Activated naive CD4-positive, alpha-beta T cell treated with anti-CD3 and anti-CD28 coated beads, Interleukin-2, amount 50 U/mL, for 24 hours (primary cell): Measurements from ENCODE around the gene B3GNT9.

Experiments
- H3K27ac Mint-ChIP-seq: one replicate; pipeline ENCODE4 v1.8.0; 2021; ENCODE audit warnings: mild to moderate bottlenecking, mixed read lengths
- H3K27me3 Mint-ChIP-seq: one replicate; pipeline ENCODE4 v1.8.0; 2021; ENCODE audit warnings: mixed read lengths
- H3K36me3 Mint-ChIP-seq: one replicate; pipeline ENCODE4 v1.8.0; 2021; ENCODE audit warnings: mixed read lengths
- H3K4me1 Mint-ChIP-seq: one replicate; pipeline ENCODE4 v1.8.0; 2021; ENCODE audit warnings: mixed read lengths
- H3K4me3 Mint-ChIP-seq: one replicate; pipeline ENCODE4 v1.8.0; 2021; ENCODE audit warnings: mild to moderate bottlenecking, mixed read lengths
- H3K9me3 Mint-ChIP-seq: one replicate; pipeline ENCODE4 v1.8.0; 2021; ENCODE audit warnings: mixed read lengths

The B3GNT9 gene

DNA sequence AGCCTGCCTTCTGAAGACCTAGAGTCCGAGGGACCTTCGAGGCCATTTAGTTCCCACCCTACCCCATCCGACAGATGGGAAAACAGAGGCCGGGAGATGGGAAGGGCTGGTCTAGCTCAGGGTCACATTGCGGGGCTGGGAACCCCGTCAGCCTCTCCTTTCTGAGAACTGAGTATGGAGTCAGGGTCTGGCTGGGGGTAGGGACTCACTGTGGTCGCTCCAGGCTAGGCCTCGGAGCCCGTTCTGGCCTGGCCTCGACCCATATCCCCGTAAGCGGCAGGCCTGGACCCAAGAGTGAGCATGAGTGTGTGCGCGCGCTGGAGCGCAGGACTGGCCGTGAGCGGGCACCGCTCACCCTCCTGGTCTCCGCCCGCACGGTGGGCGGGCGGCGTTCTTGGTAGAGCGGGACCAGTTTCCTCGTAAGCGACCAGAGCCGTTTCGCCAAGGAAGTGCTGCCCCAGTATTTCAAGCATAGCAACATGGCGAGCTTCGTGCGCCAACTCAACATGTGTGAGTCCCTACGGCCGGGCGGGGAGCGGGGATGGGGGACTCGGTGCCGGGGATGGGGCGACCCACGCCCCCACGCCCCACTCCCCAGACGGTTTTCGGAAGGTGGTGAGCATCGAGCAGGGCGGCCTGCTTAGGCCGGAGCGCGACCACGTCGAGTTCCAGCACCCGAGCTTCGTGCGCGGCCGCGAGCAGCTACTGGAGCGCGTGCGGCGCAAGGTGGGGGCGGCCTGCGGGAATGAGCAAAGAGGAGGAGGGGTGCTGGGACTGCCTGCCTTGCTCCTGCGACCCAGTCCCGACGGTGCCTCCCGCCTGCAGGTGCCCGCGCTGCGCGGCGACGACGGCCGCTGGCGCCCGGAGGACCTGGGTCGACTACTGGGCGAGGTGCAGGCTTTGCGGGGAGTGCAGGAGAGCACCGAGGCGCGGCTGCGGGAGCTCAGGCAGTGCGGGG, 14.6 kb upstream of the B3GNT9 start:
- Mint-ChIP-seq H3K27me3 (peaks cover 33% of the 10 kb centered on the region), H3K36me3 (peaks cover 2% of the 10 kb centered on the region), H3K27ac (no peak overlapping the region), H3K4me1 (peaks cover 31% of the 10 kb centered on the region), H3K4me3 (peak overlapping the region; percentile 49), H3K9me3 (no peaks in the 10 kb centered on the region)

DNA sequence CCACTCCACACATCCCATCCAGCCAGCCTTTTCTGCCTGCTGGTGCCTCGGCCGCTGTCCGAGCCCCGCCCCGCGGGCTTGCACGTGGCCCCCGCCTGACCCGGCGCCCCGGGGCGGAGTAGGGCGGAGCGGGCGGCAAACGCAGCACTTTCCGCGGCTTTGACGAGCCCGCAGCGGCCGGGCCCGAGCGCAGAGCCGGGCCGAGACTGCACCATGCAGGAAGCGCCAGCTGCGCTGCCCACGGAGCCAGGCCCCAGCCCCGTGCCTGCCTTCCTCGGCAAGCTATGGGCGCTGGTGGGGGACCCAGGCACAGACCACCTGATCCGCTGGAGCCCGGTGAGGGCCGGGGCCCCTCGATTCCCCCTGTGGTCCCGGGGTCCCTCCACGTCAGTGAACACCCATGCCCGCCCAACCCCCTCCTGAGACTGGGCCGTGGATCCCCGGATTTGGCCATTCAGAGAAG, 13.8 kb upstream of the B3GNT9 start, which contains the start of gene HSF4:
HSF4 (plus strand) TSS at position 147 of the 463 bp plus-strand sequence; CDS start at position 214, 67 bp downstream.
- H3K36me3 Mint-ChIP-seq, result peaks cover 2% of the 10 kb centered on the region
- peak within 1 kb of the TSS; percentile 52 for H3K4me3 Mint-ChIP-seq
- H3K27me3 Mint-ChIP-seq, result peaks cover 28% of the 10 kb centered on the region
- no peak within 1 kb of the TSS for H3K27ac Mint-ChIP-seq
- H3K4me1 Mint-ChIP-seq, result peaks cover 25% of the 10 kb centered on the region
- no peaks in the 10 kb centered on the region for H3K9me3 Mint-ChIP-seq

DNA sequence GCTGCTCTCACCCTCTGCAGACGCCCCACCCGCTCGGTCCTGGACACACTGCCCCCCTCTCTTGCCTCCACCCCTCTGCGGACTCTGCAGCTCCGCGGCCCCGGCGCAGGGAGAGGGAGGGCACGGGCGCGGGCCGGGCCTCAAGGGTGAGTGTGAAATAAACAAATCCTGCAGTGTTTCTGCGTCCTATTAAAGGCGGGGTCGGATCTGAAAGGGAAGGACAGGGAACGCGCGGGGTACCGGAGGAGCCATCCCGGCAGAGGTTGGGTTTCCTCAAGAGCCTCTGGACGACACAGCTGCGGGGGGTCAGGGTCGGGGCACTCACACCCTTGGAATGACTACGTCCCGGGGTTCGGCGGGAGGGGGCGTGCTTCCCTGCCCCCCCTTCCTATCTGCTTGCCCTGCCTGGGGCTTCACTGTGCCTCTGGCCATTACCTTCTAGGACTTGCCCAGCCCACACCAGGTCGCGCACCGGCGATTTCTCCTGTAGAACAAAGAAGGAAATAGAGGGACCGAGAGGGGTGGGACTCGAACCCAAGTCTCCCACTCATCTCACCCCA, 13.3 kb upstream of the B3GNT9 start:
- peaks cover 26% of the 10 kb centered on the region for H3K27me3 Mint-ChIP-seq
- H3K27ac Mint-ChIP-seq, result no peak overlapping the region
- H3K36me3 Mint-ChIP-seq, result peaks cover 2% of the 10 kb centered on the region
- H3K4me1 Mint-ChIP-seq, result peaks cover 25% of the 10 kb centered on the region
- H3K9me3 Mint-ChIP-seq, result no peaks in the 10 kb centered on the region
- H3K4me3 Mint-ChIP-seq, result peak overlapping the region; percentile 52

DNA sequence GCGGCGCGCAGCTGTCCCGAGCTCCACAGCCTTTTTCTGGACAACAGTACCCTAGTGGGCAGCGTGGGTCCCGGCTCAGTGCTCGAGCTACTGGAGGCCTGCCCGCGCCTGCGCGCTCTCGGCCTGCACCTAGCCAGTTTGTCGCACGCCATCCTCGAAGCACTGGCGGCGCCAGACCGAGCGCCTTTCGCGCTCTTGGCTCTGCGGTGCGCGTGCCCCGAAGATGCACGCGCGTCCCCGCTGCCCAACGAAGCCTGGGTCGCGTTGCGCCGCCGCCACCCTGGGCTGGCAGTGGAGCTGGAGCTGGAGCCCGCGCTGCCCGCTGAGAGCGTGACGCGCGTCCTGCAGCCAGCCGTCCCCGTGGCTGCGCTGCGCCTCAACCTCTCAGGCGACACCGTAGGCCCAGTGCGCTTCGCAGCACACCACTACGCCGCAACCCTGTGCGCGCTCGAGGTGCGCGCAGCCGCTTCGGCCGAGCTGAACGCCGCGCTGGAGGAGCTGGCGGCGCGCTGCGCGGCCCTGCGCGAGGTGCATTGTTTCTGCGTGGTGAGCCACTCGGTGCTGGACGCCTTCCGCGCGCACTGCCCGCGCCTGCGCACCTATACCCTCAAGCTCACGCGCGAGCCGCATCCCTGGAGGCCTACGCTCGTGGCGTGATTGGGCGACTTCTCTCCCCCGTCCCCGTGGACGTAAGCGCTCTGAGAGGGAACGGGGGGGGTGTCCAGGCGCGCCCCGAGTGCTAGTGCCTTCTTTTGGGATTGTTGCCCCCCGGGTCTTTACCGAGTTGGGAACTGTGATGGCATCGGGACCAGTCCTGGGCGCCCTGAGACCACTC, 12.6 kb upstream of the B3GNT9 start:
- no peaks in the 10 kb centered on the region for H3K9me3 Mint-ChIP-seq

DNA sequence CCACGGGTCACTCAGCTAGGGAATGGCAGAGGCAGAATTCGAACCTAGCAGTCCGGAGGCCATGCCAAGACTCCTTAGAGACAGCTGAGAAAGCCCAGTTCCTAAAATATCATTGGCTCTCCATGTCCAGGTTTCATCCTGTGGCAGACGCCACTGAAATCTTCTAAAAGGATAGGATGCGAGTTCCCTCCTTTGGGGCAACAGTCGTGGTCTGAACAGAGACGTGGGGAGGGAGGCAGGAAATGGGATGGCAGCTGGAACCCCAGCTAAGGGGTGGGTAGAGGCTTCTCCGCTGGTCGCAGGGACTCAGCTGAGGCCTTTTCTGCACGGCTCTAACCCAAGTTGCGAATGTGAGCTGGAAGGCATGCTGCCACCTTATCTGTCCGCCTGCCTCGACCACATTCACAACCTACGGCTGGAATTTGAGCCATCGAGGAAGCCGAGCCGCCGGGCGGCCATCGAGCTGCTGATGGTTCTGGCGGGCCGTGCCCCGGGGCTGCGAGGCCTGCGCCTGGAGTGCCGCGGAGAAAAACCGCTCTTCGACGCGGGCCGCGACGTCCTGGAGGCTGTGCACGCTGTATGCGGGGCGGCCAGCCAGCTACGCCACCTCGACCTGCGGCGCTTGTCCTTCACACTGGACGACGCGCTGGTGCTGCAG, 11.8 kb upstream of the B3GNT9 start:
- peaks cover 34% of the 10 kb centered on the region for H3K4me1 Mint-ChIP-seq
- H3K27me3 Mint-ChIP-seq, result peaks cover 19% of the 10 kb centered on the region

More for the DNA sequence above, 12.6 kb upstream of the B3GNT9 start:
- H3K4me1 Mint-ChIP-seq, result peaks cover 30% of the 10 kb centered on the region
- peaks cover 24% of the 10 kb centered on the region for H3K27me3 Mint-ChIP-seq
- peak overlapping the region; percentile 52 for H3K4me3 Mint-ChIP-seq
- H3K36me3 Mint-ChIP-seq, result peaks cover 2% of the 10 kb centered on the region
- H3K27ac Mint-ChIP-seq, result no peak overlapping the region

DNA sequence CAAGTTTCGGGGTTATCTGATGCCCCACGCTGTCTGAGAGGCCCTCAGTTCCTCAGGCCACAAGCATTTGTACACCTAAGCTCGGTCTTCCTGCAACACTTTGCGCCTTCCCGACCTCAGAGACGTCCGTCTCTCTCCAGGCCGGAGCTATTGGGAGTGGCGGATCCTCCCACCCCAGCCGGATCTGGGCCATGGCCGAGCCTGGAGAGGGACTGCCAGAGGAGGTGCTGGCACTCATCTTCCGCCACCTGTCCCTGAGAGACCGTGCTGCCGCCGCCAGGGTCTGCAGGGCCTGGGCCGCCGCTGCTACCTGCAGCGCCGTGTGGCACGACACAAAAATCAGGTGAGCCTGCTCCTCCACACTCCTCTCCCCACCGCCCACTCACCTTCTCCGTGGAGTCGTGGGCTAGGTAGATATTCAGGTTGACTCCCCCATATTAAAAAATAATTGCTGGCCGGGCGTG, 10.8 kb upstream of the B3GNT9 start:
- peaks cover 44% of the 10 kb centered on the region for H3K4me1 Mint-ChIP-seq

More for the DNA sequence above, 11.8 kb upstream of the B3GNT9 start:
- Mint-ChIP-seq H3K36me3 (peaks cover 2% of the 10 kb centered on the region), H3K4me3 (peak overlapping the region; percentile 36), H3K9me3 (no peaks in the 10 kb centered on the region), H3K27ac (no peak overlapping the region)

DNA sequence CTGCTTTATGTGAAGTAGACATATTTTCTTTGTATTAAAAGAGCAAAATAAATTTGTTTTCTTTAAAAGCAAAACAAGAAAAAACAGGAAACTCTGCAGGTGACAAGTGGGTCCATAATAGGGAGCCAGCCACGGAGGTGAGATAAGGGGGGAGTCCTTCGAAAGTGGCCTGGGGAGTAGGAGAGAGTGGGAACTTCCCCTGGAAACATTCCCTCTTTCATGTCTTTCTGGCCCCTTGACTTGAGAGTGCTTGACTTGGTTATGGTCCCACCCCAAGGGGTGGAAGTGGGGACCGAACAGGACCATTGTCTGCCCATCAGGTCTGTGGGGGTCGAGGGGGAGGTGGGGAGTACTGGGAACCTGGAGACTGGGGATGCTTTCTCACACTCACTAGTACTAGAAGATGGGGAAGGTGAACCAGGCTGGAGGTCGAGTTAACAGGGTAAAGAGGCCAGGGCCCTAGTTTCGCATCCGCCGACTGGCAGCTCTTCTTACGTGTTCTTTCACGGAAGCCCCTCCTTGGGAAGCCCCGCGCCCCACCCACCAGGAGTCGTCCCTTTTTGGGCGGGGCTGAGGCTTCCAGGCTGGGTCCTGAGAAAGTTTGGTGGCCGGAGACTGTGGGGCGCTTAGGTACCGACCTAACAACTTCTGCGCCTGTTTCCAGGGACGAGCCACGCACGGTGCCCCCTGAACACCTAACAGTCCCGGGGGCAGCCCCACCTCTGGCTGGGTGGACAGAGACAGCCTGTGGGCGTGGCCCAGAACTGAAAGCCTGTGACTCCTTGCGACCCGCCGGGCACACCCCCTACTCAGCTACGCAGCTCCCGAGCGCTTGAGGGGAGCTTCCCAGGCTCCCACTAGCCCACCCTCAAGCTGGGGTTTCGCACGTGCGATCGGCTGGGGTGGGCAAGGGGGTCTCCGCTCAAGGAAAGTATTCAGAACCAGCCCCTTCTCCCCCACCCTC, 8.1 kb upstream of the B3GNT9 start:
- peak overlapping the region; percentile 70 for H3K27ac Mint-ChIP-seq

More for the DNA sequence above, 10.8 kb upstream of the B3GNT9 start:
- peaks cover 18% of the 10 kb centered on the region for H3K27me3 Mint-ChIP-seq
- no peak overlapping the region for H3K27ac Mint-ChIP-seq
- H3K36me3 Mint-ChIP-seq, result peaks cover 2% of the 10 kb centered on the region
- H3K9me3 Mint-ChIP-seq, result no peaks in the 10 kb centered on the region
- no peak overlapping the region for H3K4me3 Mint-ChIP-seq

DNA sequence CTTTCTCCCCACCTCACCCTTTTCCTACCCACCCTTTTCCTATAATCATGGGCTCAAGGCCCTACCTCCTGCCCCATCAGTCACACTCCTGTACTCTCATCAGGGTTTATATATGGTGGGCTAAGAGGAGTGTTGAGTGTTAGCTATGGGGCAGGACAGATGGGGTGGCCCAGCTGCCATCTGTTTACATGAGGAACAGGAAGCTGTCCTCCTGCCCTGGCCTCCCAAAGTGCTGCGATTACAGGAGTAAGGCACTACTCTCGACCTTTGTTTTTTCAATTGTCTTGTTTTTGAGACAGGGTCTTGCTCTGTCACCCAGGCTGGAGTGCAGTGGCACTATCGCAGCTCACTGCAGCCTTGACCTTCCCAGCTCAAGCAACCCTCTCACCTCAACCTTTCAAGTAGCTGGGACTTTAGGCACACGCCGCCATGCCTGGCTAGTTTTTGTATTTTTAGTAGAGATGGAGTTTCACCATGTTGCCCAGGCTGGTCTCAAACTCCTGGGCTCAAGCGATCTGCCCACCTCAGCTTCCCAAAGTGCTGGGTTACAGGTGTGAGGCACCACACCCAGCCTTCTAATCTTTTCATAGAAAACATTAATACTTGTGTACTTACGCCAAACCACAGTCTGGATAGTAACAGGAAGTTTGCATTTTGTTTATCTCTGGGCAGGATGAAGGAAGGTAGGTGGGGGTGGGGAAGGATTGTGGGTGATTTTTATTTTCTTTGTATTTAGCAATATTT, 7.3 kb upstream of the B3GNT9 start:
- H3K36me3 Mint-ChIP-seq, result peaks cover 2% of the 10 kb centered on the region

More for the DNA sequence above, 8.1 kb upstream of the B3GNT9 start:
- Mint-ChIP-seq H3K4me3 (peak overlapping the region; percentile 90), H3K27me3 (peaks cover 9% of the 10 kb centered on the region), H3K9me3 (no peaks in the 10 kb centered on the region), H3K4me1 (peaks cover 54% of the 10 kb centered on the region), H3K36me3 (peaks cover 2% of the 10 kb centered on the region)

DNA sequence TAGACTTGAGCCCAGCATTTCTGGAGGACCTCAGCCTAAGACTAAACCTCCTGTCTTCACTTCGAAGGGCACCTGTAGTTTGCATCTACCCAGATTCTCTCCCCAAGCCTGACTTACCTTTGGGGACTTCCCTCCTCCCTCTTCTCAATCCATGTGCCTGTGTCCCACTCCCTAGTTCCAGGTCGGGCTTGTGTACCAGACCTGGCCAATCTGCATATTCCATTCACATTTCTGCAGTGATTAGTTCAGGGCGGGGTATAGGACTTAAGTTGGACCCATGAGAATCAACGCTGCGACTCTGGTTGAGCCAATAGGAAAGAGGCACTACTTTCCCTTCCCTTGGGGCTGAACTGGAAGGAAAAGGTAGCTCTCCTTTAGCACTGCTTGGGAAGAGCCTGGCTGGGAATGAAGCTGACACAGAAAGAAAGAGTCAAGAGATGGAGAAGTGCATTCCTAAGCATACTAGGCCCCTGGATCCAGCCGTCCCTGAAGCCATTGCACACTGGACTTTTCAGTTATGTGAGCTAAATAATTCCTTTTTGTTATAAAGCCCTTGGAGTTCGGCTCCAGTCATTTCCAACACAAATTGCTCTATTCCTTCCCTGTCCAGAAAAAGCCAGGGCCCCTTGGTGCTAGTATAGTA, 6.4 kb upstream of the B3GNT9 start:
- H3K36me3 Mint-ChIP-seq, result peaks cover 2% of the 10 kb centered on the region
- peaks cover 6% of the 10 kb centered on the region for H3K27me3 Mint-ChIP-seq
- H3K4me3 Mint-ChIP-seq, result peak overlapping the region; percentile 32
- peaks cover 49% of the 10 kb centered on the region for H3K4me1 Mint-ChIP-seq
- no peaks in the 10 kb centered on the region for H3K9me3 Mint-ChIP-seq
- no peak overlapping the region for H3K27ac Mint-ChIP-seq

More for the DNA sequence above, 7.3 kb upstream of the B3GNT9 start:
- Mint-ChIP-seq H3K4me3 (peak overlapping the region; percentile 90), H3K27me3 (peaks cover 9% of the 10 kb centered on the region), H3K27ac (peak overlapping the region; percentile 70), H3K4me1 (peaks cover 54% of the 10 kb centered on the region), H3K9me3 (no peaks in the 10 kb centered on the region)

DNA sequence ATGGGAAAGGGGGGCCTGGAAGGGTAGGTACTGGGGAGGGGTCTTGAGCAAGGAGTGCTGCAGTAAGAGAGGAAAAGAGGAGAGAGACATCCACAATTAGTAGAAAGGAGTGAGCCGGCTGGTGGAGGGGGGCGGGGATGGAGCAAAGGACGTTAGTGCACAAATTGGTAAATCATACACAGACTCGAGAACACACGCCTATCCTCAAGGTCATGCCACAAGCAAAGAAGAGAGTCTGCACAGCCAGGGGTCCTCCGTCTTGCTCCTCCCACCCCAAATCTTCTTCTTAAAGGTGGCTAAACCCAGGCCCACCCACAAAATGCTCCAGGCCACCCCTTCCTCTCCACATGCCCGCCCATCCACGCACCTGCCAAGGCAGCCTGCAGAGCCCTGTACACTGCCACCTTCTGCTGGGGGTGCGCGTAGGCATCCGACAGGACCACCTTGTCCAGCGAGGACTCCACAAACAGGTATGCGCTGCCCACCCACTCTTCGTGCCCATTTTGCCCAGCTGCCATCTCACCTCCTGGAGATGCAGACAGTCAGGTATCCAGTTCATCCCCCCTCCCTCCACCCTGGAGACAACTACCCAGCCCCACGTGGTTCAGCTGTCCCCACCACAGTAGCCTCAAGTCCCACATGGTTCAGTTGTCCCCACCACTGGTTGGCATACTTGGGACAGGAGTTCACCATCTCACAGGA, 5.5 kb upstream of the B3GNT9 start:
- Mint-ChIP-seq H3K36me3 (peaks cover 2% of the 10 kb centered on the region), H3K27ac (no peak overlapping the region), H3K4me3 (no peak overlapping the region), H3K27me3 (peaks cover 2% of the 10 kb centered on the region), H3K9me3 (no peaks in the 10 kb centered on the region), H3K4me1 (peaks cover 46% of the 10 kb centered on the region)

DNA sequence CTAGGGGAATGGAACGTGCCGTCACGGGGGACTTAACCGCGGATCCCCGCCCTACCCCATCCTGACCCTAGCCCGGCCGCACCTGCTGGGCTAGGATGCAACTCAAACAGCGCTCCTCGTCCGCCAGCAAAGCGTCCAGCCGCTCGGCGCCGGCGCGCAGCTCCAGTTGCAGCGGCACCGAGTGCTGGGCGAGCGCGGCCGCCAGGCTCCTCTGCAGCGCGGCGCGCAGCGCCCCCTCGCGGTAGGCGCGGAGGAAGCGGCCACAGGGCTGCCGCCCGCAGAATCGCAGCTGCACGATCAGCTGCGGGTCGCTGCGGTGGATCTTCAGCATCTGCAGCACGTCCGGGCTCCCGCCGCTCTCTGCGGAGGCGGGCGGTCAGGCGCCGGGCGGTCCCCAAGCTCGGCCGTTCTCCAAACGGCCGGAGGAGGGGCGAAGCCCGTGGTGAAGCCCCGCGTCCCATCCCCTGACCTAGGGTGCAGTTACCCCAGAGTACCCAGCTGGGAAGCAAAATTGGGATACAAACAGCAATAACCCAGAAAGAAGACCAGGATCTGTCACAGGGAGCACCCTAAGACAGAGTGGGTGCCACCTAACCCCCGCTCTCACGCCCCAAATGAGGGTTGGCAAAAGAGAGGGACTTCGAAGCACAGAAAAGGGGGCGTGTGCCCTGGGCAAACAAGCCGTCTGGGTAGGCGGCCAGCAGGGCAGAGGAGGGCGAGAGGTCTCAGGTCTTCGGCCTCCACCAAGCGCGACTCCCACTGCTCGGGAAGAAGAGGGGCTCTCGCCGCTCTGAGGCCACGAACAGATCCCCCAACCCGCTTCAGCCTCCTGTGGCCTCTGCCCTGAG, 4.7 kb upstream of the B3GNT9 start:
- Mint-ChIP-seq H3K4me3 (peak overlapping the region; percentile 78), H3K4me1 (peaks cover 43% of the 10 kb centered on the region), H3K27me3 (no peaks in the 10 kb centered on the region), H3K36me3 (no peaks in the 10 kb centered on the region), H3K27ac (peak overlapping the region; percentile 70), H3K9me3 (no peaks in the 10 kb centered on the region)
